ENCODE measurements around the gene DDIT3.
"Not testable (repeated sequence)": the region's sequence is repeated elsewhere in the genome, so short reads cannot be mapped to it uniquely, and the experiment has no call there.

The DDIT3 gene

GRCh38 chr12:57524814-57525614 is 4.7 kb upstream of the DDIT3 start:
- no peak for DNase-seq

GRCh38 chr12:57523706-57524614 is 3.6 kb upstream of the DDIT3 start:
- peak; percentile 35 for DNase-seq

GRCh38 chr12:57522887-57523705 is 2.8 kb upstream of the DDIT3 start:
- DNase-seq, result peak; percentile 71

GRCh38 chr12:57522011-57522886 is 1.9 kb upstream of the DDIT3 start, which contains the start of gene MBD6:
TSS of gene MBD6 (plus strand) at chr12:57522824. CDS start at chr12:57524304, 1,480 bp downstream.
- peak; percentile 94 for DNase-seq

GRCh38 chr12:57521525-57522010 is 1.3 kb upstream of the DDIT3 start:
- DNase-seq, result no peak

- peak; percentile 38 for DNase-seq
These were observed 590 bp downstream of the DDIT3 start for GRCh38 chr12:57519796-57520052.

- peak; percentile 17 for DNase-seq
These were observed 1.2 kb downstream of the DDIT3 start for GRCh38 chr12:57518920-57519795.

- DNase-seq, result no peak
These were observed 2.0 kb downstream of the DDIT3 start for GRCh38 chr12:57518176-57518919.

- DNase-seq, result not testable (repeated sequence)
These were observed 2.6 kb downstream of the DDIT3 start for GRCh38 chr12:57517718-57518117.

GRCh38 chr12:57517187-57517586 is 3.1 kb downstream of the DDIT3 start:
- DNase-seq, result no peak

- no peak for DNase-seq
These were observed 3.6 kb downstream of the DDIT3 start for GRCh38 chr12:57516617-57517153.

- no peak for DNase-seq
These were observed 4.3 kb downstream of the DDIT3 start for GRCh38 chr12:57515934-57516541.

GRCh38 chr12:57515408-57515933 is 4.8 kb downstream of the DDIT3 start:
- no peak for DNase-seq

GRCh38 chr12:57514720-57515407 is 5.5 kb downstream of the DDIT3 start:
- no peak for DNase-seq

GRCh38 chr12:57514246-57514645 is 6.1 kb downstream of the DDIT3 start:
- not testable (repeated sequence) for DNase-seq

GRCh38 chr12:57513677-57514076 is 6.6 kb downstream of the DDIT3 start:
- DNase-seq, result not testable (repeated sequence)

GRCh38 chr12:57513266-57513665 is 7.0 kb downstream of the DDIT3 start:
- DNase-seq, result no peak

GRCh38 chr12:57512665-57513064 is 7.6 kb downstream of the DDIT3 start:
- no peak for DNase-seq

Measured in CD4-positive, alpha-beta T cell treated with Interleukin-15 for 1 hour (primary cell).